Subcutaneous abdominal adipose tissue (tissue), 5 donors: ENCODE results near the gene MRO.

Source experiments
- H3K27ac ChIP-seq: one replicate; pipeline ENCODE4 v1.7.0; 2013; ENCODE audit warnings: low read depth, mild to moderate bottlenecking, inconsistent platforms, low read length, moderate library complexity
- H3K27me3 ChIP-seq, 5 donors: one replicate each; pipeline ENCODE4 v1.7.0; 2013; ENCODE audit warnings: low read length in 5 of 5, inconsistent platforms in 1 of 5; ENCODE audit not compliant: control insufficient read depth in 5 of 5, insufficient read depth in 4 of 5
- H3K36me3 ChIP-seq, 5 donors: one replicate each; pipeline ENCODE4 v1.7.0; 2013; ENCODE audit warnings: low read length in 5 of 5; ENCODE audit not compliant: control insufficient read depth in 5 of 5, insufficient read depth in 5 of 5
- H3K4me1 ChIP-seq, 5 donors: one replicate each; pipeline ENCODE4 v1.7.0; 2013; ENCODE audit warnings: low read length in 5 of 5, mild to moderate bottlenecking in 3 of 5, moderate library complexity in 1 of 5; ENCODE audit not compliant: control insufficient read depth in 5 of 5, insufficient read depth in 5 of 5
- H3K4me3 ChIP-seq, 5 donors: one replicate each; pipeline ENCODE4 v1.7.0; 2013; ENCODE audit warnings: low read length in 5 of 5, low read depth in 1 of 5
- H3K9ac ChIP-seq, 5 donors: one replicate each; pipeline ENCODE4 v1.7.0; 2013; ENCODE audit warnings: low read length in 5 of 5, mild to moderate bottlenecking in 4 of 5, moderate library complexity in 3 of 5
- H3K9me3 ChIP-seq, 5 donors: one replicate each; pipeline ENCODE4 v1.7.0; 2013; ENCODE audit warnings: low read length in 5 of 5; ENCODE audit not compliant: control insufficient read depth in 5 of 5
- donor health status: healthy.
- donor health status: healthy.
- donor health status: healthy.
- donor health status: healthy.
- donor health status: healthy.

Gene MRO

GRCh38 chr18:50802141-50802540 lies 17.7 kb downstream of the MRO start:
- no peak overlapping the region for H3K9ac ChIP-seq
- peaks cover 0 to 8% (median 0%) of the 10 kb centered on the region in 5 donors for H3K4me1 ChIP-seq
- H3K4me3 ChIP-seq: no peak overlapping the region
- H3K27ac ChIP-seq: no peak overlapping the region
- H3K27me3 ChIP-seq: no peaks in the 10 kb centered on the region
- no peaks in the 10 kb centered on the region for H3K9me3 ChIP-seq
- H3K36me3 ChIP-seq: no peaks in the 10 kb centered on the region

- no peak overlapping the region for H3K4me3 ChIP-seq
- no peak overlapping the region for H3K27ac ChIP-seq
- H3K36me3 ChIP-seq: no peaks in the 10 kb centered on the region
- no peaks in the 10 kb centered on the region for H3K27me3 ChIP-seq
- no peaks in the 10 kb centered on the region for H3K9me3 ChIP-seq
- H3K4me1 ChIP-seq: no peaks in the 10 kb centered on the region
- H3K9ac ChIP-seq: no peak overlapping the region
These were observed 22.7 kb downstream of the MRO start for GRCh38 chr18:50797142-50797541.

DNA sequence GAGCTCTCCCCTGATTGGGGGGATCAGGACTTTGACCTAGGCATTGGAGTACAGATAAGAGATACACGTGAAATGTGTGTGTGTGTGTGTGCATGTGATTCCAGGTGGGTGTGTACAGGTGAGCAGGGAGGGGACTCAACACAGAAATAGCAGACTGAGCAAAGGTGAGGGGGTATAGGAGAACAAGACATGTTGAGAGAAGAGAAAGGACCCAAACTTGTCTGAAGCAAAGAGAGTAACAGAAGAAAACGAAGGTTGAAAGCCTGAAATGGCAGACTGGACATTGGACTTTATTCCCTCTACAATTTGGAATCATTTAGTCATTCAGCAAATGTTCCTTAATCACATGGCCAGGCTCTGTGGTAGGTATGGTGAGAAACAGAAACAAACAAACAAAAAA lies 23.3 kb downstream of the MRO start:
- H3K9ac ChIP-seq: no peak overlapping the region
- H3K4me1 ChIP-seq: no peaks in the 10 kb centered on the region

DNA sequence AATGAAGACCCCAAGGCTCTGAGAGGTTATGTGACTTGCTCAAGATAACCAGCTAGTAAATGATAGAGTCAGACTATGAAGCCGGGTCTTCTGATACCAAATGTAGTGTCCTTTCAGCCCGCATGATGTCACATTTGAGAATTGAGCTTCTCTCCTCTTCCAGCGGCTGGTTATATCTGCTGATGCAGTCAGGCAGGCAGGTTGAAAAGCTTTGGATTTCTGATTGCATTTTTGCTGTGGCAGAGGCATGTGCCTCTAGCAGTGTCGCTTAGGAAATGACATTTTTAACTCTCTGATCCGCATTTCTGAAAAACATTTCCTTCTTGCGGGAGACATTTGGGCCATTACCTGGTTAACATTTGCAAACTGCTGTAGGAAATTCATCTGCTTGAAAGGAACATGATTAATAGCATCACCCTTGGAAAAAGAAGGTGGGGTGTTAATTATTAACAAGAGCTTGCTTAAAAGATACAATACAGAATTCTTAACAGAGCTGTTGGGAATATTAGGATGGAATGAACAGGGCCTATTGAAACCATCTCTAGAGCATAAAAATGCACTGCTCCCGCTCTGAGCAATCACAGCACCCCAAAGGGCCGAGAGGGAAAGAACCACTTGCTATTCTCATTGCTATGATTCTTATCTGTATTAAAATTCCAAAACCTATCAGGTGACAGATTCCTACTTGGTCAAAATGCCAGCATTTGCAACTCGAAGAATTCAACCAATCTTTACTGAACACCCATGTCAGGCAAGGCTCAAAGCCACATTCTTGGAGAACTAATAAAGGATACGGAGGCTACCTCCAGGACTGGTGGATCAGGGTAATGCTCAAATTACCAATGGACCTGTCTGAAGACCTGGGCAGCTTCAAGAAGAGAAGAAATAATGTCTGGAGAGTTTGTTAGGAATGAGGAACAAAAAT lies 25.9 kb downstream of the MRO start:
- Histone ChIP-seq H3K9me3 (no peaks in the 10 kb centered on the region), H3K36me3 (no peaks in the 10 kb centered on the region), H3K27me3 (peaks cover 0 to 5% (median 0%) of the 10 kb centered on the region in 5 donors), H3K9ac (no peak overlapping the region), H3K4me3 (no peak overlapping the region), H3K27ac (no peak overlapping the region), H3K4me1 (no peaks in the 10 kb centered on the region)

More for the DNA sequence above, 23.3 kb downstream of the MRO start:
- Histone ChIP-seq H3K36me3 (no peaks in the 10 kb centered on the region), H3K27me3 (peaks cover 0 to 2% (median 0%) of the 10 kb centered on the region in 5 donors), H3K27ac (no peak overlapping the region), H3K9me3 (no peaks in the 10 kb centered on the region), H3K4me3 (no peak overlapping the region)

- no peak overlapping the region for H3K4me3 ChIP-seq
- H3K27me3 ChIP-seq: peaks cover 0 to 5% (median 0%) of the 10 kb centered on the region in 5 donors
- no peak overlapping the region for H3K27ac ChIP-seq
- H3K9me3 ChIP-seq: no peaks in the 10 kb centered on the region
- no peaks in the 10 kb centered on the region for H3K36me3 ChIP-seq
- no peaks in the 10 kb centered on the region for H3K4me1 ChIP-seq
- no peak overlapping the region for H3K9ac ChIP-seq
These were observed 26.9 kb downstream of the MRO start for GRCh38 chr18:50792885-50793284.

- Histone ChIP-seq H3K27ac (no peak overlapping the region), H3K36me3 (no peaks in the 10 kb centered on the region), H3K9ac (no peak overlapping the region), H3K4me3 (no peak overlapping the region), H3K27me3 (peaks cover 0 to 5% (median 0%) of the 10 kb centered on the region in 5 donors), H3K9me3 (no peaks in the 10 kb centered on the region), H3K4me1 (no peaks in the 10 kb centered on the region)
These were observed 28.0 kb downstream of the MRO start for GRCh38 chr18:50791599-50792438.

- Histone ChIP-seq H3K36me3 (no peaks in the 10 kb centered on the region), H3K9ac (no peak overlapping the region), H3K4me3 (no peak overlapping the region), H3K27ac (no peak overlapping the region), H3K27me3 (peaks cover 0 to 5% (median 0%) of the 10 kb centered on the region in 5 donors), H3K9me3 (no peaks in the 10 kb centered on the region), H3K4me1 (no peaks in the 10 kb centered on the region)
These were observed 28.9 kb downstream of the MRO start for GRCh38 chr18:50790948-50791347.

GRCh38 chr18:50790241-50790640 lies 29.6 kb downstream of the MRO start:
- no peak overlapping the region for H3K4me3 ChIP-seq
- H3K27ac ChIP-seq: no peak overlapping the region
- no peak overlapping the region for H3K9ac ChIP-seq
- peaks cover 0 to 5% (median 0%) of the 10 kb centered on the region in 5 donors for H3K27me3 ChIP-seq
- H3K36me3 ChIP-seq: no peaks in the 10 kb centered on the region
- no peaks in the 10 kb centered on the region for H3K9me3 ChIP-seq
- H3K4me1 ChIP-seq: no peaks in the 10 kb centered on the region

DNA sequence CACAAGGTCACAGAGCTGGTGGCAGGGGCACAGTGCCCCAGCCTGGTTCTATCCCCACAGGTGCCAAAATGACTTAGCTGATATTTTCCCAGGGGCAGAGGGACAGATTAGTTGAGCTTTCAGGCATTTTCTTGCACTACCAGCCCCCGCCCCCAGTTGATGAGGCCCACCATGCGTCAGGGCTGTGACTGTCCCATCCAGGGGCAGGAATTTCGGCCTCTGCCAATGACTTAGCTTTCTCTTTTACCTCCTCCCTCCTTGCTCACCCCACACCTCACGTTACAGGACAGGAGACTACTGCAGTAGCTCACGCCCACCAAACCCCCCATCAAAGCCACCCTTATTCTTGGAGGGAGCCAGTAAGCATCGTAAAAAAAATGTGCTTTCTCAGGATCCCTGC lies 31.5 kb downstream of the MRO start:
- Histone ChIP-seq H3K27me3 (peaks cover 0 to 5% (median 0%) of the 10 kb centered on the region in 5 donors), H3K4me3 (no peak overlapping the region), H3K36me3 (no peaks in the 10 kb centered on the region), H3K27ac (no peak overlapping the region), H3K9ac (no peak overlapping the region), H3K4me1 (no peaks in the 10 kb centered on the region), H3K9me3 (no peaks in the 10 kb centered on the region)

GRCh38 chr18:50786864-50787263 lies 33.0 kb downstream of the MRO start:
- H3K4me3 ChIP-seq: no peak overlapping the region
- no peaks in the 10 kb centered on the region for H3K4me1 ChIP-seq
- no peaks in the 10 kb centered on the region for H3K36me3 ChIP-seq
- no peak overlapping the region for H3K27ac ChIP-seq
- H3K27me3 ChIP-seq: peaks cover 0 to 5% (median 0%) of the 10 kb centered on the region in 5 donors
- H3K9ac ChIP-seq: no peak overlapping the region
- no peaks in the 10 kb centered on the region for H3K9me3 ChIP-seq
